HG03108 (cell line): ENCODE results near the gene MYO5A.
"Not testable (repeated sequence)": the region's sequence is repeated elsewhere in the genome, so short reads cannot be mapped to it uniquely, and the experiment has no call there.

Experiments used
- ATAC-seq: cut with Tn5 transposase; IDR thresholded peaks from one replicate; pipeline ENCODE4 v1.9.1; 2021; ENCODE audit warnings: moderate library complexity; ENCODE audit not compliant: unreplicated experiment

Gene MYO5A

GRCh38 chr15:52546031-52546751, 17.5 kb upstream of the MYO5A start:
- ATAC-seq = no peak

GRCh38 chr15:52540374-52541012, 11.8 kb upstream of the MYO5A start:
- ATAC-seq = no peak

GRCh38 chr15:52537459-52537858, 8.8 kb upstream of the MYO5A start:
- ATAC-seq = no peak

GRCh38 chr15:52532427-52532826, 3.7 kb upstream of the MYO5A start:
- ATAC-seq = no peak

- no peak for ATAC-seq
Observed at GRCh38 chr15:52529940-52530339, 1.3 kb upstream of the MYO5A start.

DNA sequence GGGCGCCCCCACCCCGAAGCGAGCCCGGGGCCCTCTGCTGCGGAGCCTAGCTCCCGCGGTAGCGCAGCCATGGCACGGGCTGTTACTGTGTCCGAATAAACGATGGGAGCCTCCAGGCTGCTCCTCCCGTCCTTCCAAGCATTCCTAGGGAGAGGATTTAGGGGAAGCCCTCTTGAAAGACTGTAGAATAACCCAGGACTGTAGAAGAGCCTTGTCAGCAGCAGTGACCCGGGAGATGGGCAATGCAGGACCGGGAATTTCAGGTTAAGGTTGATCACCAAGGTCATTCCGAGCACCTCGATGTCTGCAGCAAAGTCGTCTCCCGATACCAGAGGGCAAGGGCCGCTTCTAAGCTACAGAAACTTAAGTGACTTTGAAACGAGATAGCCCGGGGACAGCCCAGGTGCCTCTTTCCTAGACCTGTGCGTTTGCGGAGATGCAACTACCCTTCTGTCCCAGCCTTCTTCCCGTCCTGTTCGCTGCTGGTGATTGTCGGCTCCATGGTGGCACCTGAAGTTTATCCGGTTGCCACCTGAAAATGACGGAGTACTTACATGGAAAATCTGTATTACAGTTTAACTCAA, 753 bp upstream of the MYO5A start:
- no peak for ATAC-seq

DNA sequence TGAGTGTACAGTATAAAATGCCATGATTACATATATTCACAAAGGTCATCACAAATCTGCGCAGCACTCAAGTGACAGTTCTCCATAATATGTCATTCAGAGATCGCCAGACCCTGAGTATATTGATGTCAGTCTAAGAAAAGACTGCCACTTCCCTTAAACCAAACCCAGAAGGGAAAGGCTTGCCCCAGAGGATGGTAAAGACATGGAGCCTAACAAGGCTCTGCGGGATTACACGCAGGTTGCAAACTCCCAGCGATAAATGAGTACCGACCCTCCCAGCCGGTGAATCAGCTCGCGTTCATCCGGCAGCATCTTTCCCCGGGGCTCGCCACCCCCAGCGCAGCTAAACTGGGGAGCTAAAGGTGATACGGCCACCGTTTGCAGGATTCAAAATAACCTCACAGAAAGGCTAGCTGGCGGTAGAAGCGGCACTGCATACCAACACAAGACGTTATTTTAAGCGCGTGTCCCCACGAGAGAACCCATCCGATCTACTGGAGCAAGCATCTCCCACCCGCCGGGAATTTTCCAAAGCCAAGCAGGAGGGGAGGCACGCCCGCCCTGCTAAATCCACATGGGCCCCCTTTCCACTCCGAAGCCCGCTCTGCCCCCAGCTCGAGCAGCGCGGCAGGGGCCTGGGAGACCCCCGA, 643 bp downstream of the MYO5A start:
- ATAC-seq = no peak

- ATAC-seq = no peak
Observed at GRCh38 chr15:52527196-52527910, 1.3 kb downstream of the MYO5A start.

GRCh38 chr15:52524223-52525136, 4.2 kb downstream of the MYO5A start:
- ATAC-seq = no peak

DNA sequence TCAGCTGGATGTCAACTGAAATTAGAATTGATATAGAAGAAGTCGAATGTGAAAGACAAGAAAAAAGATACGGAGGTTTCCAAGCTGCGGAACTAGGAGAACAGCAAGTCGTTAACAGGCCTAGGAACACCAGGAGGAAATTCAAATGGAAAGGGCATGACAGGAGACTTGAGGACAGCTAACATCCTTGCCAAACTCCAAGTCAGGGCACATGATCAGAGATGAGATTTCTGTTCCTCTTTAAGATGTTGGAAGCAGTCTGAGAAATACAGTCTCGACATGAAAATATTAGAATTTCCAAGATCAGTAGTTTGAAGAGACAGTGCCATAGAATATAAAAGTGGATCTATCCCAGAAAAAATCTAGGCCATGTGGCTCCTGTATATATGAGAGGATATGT, 5.0 kb downstream of the MYO5A start:
- no peak for ATAC-seq

GRCh38 chr15:52523192-52523591, 5.5 kb downstream of the MYO5A start:
- ATAC-seq = no peak

DNA sequence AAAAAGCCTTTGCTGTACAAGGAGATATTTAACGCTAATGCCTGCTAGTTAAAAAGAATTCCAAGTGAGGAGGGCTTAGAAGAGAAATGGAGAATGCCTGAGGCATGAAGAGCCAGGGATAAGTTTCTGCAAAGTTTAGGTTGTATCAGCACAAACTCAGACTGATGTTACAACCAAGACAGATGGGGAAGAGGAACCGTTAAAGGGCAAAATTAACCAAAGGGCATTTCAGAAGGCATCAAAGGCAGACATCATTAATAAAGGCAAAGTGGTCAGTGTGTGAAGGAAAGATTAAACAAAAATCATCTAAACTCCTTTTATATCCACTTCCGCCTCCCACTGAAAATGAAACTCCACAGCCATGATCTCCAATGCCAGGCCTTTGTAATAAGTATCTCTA, 7.0 kb downstream of the MYO5A start:
- ATAC-seq = no peak

DNA sequence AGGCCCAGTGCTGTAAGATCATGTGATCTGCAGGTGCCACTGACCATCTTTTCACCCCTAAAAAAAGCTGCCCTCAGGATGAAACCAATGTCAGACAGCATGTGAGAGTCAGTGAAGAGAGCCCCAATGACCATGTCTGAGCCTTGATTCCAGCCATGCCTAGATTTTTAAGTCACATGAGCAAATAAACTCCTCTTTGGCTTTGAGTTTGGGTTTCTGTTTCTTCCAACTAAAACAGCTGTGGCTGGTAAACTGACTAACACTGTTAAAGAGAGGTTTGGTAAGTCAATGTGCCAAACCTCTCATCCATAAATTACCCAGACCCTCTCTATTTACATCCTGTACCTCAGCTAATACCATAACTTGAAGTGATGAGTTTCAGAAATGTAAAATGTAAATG, 8.3 kb downstream of the MYO5A start:
- ATAC-seq = no peak

- ATAC-seq = no peak
Observed at GRCh38 chr15:52518487-52519371, 10.0 kb downstream of the MYO5A start.

- ATAC-seq = no peak
Observed at GRCh38 chr15:52517014-52517413, 11.7 kb downstream of the MYO5A start.

GRCh38 chr15:52515343-52515742, 13.3 kb downstream of the MYO5A start:
- no peak for ATAC-seq

- ATAC-seq = no peak
Observed at GRCh38 chr15:52514482-52514881, 14.2 kb downstream of the MYO5A start.

DNA sequence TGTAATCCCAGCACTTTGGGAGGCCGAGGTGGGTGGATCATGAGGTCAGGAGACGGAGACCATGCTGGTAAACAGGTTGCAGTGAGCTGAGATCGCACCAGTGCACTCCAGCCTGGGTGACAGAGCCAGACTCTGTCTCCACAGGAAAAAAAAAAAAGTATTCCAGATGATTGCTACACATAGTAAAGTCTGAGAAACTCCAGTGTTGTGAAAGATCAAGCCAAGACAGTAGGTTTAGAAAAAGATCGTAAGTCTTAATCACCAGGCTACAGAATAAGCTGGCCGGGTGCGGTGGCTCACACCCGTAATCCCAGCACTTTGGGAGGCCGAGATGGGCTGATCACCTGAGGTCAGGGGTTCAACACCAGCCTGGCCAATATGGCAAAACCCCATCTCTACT, 15.8 kb downstream of the MYO5A start:
- not testable (repeated sequence) for ATAC-seq

GRCh38 chr15:52511084-52511483, 17.6 kb downstream of the MYO5A start:
- ATAC-seq = no peak
